GM21526 (cell line): ENCODE results near the gene HID1.
"Not testable (repeated sequence)": the region's sequence is repeated elsewhere in the genome, so short reads cannot be mapped to it uniquely, and the experiment has no call there.

ENCODE experiments used
- ATAC-seq: cut with Tn5 transposase; IDR thresholded peaks from one replicate; pipeline ENCODE4 v1.9.1; 2021; ENCODE audit warnings: moderate library complexity; ENCODE audit not compliant: unreplicated experiment, low FRiP score

The HID1 gene

GRCh38 chr17:74971069-74971841, 1.3 kb downstream of the HID1 start:
- no peak for ATAC-seq

GRCh38 chr17:74970395-74970794, 2.2 kb downstream of the HID1 start:
- ATAC-seq: no peak

GRCh38 chr17:74969501-74969900, 3.1 kb downstream of the HID1 start:
- ATAC-seq: not testable (repeated sequence)

- ATAC-seq: no peak
These were observed 4.2 kb downstream of the HID1 start for GRCh38 chr17:74968361-74968780.

- ATAC-seq: no peak
These were observed 7.5 kb downstream of the HID1 start for GRCh38 chr17:74964988-74965622.

- ATAC-seq: no peak
These were observed 8.3 kb downstream of the HID1 start for GRCh38 chr17:74964246-74964761.

GRCh38 chr17:74963656-74964055, 8.9 kb downstream of the HID1 start:
- no peak for ATAC-seq

- no peak for ATAC-seq
These were observed 9.8 kb downstream of the HID1 start for GRCh38 chr17:74962622-74963394.

- no peak for ATAC-seq
These were observed 10.8 kb downstream of the HID1 start for GRCh38 chr17:74961657-74962350.

- no peak for ATAC-seq
These were observed 11.8 kb downstream of the HID1 start for GRCh38 chr17:74960570-74961342.

GRCh38 chr17:74959826-74960515, 12.6 kb downstream of the HID1 start:
- no peak for ATAC-seq

- ATAC-seq: no peak
These were observed 14.4 kb downstream of the HID1 start for GRCh38 chr17:74957935-74958740.

GRCh38 chr17:74956093-74956492, 16.5 kb downstream of the HID1 start:
- ATAC-seq: no peak

- no peak for ATAC-seq
These were observed 17.7 kb downstream of the HID1 start for GRCh38 chr17:74954665-74955421.

- ATAC-seq: no peak
These were observed 18.4 kb downstream of the HID1 start for GRCh38 chr17:74954115-74954514.

GRCh38 chr17:74953134-74953687, 19.3 kb downstream of the HID1 start:
- ATAC-seq: no peak

GRCh38 chr17:74952431-74953133, 20.0 kb downstream of the HID1 start:
- ATAC-seq: no peak
